NCI-H446 treated with DMSO at 0.1 percent for 48 hours (cell line): ENCODE data around the gene ARFGAP1.

Source experiments
- DNase-seq: peaks from one replicate; lab custom pipeline; 2025; lab: John Stamatoyannopoulos, UW

ARFGAP1 gene

DNA sequence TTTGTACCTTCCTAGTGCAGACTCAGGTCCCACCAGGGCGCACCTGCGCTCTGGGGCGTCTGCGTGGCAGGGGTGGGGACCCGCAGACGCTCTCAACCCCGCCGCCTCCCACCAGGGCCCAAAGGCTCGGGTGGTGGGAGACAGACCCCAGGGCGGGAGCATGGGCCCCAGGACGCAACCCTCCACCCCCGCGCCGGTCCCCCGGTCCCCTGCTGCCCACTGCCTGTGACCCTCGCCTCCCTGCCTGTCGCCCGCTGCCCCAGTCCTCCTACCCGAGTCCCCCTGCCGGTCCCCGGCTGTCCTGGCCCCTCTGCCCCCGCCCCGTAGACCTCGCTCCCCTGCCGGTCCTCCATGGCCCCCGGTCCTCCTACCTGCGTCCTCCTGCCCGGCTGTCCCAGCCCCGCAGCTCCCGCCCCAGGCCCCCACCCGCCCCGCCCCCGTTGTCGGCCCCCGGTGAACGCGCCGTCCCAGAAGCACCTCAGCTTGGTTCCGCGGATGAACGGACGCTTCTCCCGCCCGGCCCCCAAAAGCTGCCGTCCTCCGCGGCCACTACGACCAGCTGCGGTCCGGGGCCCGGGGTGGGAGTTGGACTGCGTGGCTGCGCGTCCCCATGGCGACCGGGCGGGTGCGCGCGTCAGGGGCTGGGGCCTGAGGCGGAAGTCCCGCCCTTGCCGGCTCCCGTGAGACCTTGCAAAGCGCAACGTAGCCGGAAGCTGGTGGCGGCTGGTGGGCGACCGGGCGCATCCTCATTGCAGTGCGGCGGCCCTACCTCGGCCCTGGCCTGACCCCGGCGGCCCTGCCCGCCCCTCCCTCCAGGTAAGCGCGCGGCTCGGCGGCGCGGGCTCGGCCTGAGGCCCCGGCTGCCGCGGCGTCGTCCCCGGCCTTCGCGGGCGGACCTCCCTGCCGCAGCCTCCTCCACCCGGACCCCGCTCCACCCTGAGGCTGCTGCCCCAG, at the start of gene ARFGAP1:
Gene ARFGAP1 (plus strand): TSS at position 709 of the 954 bp plus-strand sequence. CDS start 2,768 bp downstream, outside the sequence.
- peak; percentile 61 for DNase-seq

DNA sequence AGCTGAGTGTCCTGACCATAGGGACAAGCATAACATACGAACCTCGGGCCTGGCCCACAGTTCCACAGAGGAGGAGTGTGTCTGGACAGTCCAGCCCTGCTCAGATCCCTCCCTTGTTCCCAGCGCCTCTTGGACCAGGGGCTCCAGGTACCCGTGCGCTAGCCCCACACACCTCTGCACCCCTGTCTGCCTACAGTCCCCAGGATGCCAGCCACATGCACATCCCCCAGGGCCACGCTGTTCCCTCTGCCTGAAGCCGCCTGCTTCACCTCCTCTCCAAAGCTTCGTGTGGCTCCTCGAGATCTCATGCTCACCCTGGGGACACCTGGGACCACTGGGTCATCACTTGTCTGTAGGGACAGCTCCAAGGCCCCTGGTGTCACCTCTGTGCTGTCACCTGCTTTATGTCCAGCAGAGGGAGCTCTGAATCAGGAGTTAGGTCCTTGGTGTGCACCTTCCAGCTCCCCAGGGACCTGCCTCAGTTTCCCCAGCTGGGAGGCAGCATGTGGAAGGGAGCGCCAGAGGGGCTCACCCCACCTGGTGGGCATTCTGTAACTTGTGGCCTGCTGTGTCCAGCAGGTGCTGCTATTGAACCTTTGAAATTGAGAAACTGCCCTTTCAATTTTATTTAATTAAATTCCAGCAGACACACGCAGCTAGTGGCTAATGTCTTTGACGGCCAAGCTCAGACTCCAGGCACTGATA, 49.3 kb upstream of the ARFGAP1 start:
- DNase-seq, result no peak

DNA sequence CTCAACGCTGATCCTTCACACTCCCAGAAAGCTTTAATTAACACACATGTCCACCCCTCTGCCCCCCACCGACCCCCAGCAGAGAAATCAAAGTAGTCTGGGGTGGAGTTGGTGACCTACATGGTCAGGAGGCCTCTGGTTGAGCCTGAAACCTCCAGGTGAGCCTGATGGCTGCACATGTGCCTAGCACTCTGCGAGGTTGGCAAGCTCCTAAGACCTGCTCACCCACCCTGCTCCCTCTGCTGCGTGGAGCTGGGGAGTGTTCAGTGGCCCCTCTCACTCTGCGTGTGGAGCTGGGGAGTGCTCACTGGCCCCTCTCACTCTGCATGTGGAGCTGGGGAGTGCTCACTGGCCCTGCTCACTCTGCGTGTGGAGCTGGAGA, 48.8 kb upstream of the ARFGAP1 start:
- DNase-seq, result no peak

DNA sequence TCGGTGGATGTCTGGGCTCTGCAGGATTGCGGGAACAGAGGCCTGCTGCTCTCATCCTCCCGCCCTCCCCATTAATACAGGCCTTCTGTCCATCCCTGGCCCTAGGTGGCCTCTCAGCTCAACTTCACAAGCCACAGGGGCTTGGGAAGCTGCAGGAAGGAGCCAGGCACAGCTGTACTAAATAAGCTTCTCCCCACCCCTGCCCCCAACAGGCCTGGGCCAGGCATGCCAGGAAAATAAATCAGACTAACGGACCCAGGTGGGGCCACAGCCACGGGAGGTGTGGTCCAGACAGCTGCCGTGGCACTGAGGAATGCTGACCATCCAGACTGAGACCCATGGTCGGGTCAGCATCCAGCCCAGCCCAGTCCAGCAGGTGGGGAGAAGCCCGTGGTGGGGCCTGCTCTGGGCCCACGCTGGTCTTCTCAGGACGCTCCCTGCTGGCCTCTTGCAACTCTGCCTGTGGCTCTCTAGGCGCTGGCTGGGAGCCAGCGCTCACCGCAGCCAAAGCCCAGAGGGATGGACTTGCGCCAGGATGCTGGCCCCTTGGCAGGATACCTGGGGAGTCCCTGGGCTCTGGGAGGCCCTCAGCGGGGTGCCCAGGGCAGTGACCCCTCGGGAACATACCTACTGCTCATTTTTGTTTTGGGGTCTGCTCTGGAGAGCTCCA, 48.1 kb upstream of the ARFGAP1 start:
- no peak for DNase-seq

DNA sequence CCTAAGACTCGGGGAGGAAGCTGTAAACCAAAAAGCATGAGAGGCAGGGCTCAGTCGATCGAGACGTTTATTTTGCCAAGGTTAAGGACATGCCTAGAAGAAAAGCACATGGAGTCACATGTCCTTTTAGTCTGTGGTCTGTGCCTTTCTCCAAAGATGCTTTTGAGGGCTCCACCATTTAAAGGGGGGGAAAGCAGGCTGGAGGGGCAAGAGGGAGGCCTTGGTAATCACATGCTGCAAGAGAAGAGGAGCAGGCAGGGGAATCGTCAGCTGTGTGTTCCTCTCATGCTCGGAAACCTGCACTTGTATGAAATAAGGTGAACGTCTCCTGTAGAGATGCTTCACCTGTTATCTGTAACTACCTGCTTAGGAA, 47.5 kb upstream of the ARFGAP1 start:
- no peak for DNase-seq

DNA sequence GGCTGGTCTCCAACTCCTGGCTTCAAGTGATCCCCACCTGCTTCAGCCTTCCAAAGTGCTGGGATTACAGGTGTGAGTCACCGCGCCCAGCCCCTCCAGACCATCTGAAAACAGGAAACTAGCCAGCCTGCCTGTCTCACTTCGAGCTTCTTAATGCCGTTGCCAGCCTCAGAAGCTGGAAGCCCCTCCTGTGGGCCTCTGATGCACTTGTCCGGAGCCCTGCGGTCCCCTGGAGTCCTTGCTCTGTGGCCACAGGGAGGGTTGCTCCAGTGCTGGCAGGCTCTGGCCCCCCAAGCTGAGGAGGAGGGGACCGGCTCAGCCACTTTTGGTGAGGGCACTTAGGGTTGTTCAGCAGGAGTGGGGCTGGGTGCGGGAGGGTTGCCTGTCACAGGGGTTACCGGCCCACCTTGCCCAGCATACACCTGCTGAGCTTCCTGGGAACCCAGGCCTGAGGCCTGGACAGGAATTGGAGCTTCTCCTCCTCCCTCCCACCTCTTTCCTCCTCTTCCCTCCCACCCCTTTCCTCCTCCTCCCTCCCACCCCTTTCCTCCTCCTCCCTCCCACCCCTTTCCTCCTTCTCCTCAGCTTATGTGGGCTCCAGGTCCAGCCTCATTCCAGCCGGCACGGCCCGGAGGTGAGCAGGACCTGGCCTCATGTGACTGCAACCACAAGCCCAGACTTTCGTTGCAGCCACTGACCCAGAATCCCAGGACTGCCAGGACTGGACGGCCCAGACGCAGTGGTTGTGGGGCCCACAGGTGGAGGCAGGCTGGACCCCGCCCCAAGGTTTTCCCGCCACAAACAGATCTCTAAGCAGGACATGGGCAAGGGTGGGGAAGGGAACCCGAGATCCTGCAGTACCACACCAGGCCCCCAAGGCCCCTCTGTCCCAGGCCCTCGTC, 46.3 kb upstream of the ARFGAP1 start:
- no peak for DNase-seq

DNA sequence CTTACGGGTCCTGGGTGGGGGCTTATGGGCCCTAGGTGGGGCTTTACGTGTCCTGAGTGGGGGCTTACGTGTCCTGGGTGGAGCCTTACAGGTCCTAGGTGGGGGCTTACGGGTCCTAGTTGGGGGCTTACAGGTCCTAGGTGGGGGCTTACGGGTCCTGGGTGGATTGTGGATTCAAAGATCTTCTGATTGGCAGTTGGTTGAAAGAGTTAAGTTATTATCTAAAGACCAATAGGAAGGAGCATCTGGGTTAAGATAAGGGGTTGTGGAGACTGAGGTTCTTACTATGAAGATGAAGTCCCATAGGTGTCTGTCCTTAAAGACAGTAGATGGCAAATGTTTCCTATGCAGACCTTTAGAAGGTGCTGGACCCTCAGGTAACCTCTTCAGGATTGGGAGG, 45.4 kb upstream of the ARFGAP1 start:
- no peak for DNase-seq

DNA sequence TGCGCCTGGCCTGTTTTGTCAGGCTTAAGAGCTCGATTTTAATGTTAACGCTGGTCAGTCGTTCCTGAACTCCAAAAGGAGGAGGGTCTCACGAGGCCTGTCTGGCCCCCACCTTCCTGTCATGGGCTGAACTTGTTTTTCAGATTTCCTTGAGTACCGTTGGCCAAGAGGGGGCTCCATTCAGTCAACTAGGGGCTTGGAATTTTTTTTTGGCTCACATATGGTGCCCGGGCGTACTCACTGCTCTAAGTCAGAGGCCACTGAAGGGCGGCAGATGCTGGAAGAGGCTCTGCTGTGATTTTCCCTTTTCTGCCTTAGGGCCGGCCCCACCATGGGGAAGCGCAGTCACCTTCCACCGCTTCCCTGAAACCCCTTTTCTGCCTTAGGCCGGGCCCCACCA, 43.8 kb upstream of the ARFGAP1 start:
- DNase-seq, result no peak

DNA sequence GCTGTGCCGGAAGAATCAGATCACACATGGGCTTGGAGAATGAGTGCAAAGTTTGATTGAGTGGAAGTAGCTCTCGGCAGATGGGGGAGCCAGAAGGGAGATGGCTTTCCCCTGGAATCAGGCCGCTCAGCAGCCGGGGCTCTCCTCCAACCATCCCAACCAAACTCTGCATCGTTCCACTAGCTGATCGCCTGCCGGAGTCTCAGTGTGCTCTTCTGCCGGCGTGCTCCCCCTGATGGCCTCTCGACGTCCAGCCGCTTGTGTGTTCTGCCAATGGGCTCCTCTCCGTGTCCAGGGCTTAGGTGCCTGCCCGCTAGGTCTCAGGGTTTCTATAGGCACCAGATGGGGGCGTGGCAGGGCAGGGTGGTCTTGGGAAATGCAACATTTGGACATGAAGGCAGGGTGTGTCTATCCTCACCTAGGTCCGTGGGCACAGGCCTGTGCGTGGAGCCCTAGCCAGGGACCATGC, 41.8 kb upstream of the ARFGAP1 start:
- no peak for DNase-seq

DNA sequence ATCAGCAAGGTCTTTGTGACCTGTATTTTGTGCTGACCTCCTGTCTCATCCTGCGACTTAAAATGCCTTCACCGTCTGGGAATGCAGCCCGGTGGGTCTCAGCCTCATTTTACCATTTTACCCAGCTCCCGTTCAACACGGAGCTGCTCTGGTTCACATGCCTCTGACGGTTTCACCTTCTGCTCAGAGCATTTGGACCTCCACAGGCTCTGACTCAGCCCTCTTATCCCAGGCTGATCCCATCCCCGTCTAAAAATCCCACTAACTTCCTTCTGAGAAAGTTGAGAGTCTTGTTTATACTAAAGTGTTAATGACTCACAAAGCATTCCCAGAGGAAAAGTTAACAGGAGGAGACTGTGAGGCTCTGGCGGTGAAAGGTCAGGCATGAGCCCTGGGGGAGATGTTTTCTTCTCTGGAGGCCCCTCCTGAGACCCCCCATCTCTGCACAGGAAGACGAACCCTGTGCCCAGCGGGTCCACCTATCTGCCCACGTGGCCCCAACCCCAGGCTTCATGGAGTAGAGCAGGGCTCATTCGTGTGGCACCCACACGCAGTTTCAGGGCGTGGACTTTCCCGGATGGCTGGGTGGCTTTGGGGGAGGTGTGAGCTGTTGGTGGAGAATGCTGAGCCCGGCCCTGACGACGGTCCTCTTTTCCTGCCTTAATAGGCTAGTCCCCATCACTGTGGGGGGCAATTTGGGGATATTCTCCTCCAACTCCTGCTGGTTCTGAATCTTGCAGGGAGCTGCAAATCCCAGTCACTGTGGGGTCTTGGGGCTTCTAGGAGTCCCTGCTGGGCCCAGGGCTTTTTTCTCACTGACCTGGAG, 40.2 kb upstream of the ARFGAP1 start:
- no peak for DNase-seq

DNA sequence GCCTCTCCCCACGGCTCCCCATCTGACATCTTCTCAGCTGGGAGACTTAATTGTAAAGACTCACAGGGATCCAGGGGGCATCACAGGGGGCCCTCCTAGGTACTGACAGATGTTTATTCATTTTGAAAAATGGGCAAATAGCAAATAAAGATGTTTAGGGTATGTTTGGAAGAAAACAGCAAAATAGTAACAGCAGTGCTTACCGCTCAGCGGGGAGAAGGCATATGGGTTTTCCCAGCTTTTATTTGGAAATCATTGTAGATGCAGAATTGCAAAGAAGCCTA, 39.6 kb upstream of the ARFGAP1 start:
- no peak for DNase-seq

DNA sequence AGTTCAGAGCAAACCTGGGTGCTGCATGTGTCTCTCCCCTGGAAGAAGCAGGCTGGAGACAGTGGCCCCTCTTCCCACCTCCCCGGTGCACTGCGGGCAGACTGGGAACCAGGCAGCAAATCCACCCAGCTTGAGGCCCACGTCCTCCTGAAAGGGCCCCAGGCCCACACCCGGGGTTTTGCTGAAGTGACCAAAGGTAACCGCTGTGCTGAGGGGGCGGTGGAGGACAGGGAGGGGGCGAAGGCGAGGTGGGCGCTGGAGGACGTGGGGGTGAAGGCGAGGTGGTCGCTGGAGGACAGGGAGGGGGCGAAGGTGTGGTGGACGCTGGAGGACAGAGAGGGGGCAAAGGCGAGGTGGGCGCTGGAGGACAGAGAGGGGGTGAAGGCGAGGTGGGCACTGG, 38.7 kb upstream of the ARFGAP1 start:
- DNase-seq, result no peak

DNA sequence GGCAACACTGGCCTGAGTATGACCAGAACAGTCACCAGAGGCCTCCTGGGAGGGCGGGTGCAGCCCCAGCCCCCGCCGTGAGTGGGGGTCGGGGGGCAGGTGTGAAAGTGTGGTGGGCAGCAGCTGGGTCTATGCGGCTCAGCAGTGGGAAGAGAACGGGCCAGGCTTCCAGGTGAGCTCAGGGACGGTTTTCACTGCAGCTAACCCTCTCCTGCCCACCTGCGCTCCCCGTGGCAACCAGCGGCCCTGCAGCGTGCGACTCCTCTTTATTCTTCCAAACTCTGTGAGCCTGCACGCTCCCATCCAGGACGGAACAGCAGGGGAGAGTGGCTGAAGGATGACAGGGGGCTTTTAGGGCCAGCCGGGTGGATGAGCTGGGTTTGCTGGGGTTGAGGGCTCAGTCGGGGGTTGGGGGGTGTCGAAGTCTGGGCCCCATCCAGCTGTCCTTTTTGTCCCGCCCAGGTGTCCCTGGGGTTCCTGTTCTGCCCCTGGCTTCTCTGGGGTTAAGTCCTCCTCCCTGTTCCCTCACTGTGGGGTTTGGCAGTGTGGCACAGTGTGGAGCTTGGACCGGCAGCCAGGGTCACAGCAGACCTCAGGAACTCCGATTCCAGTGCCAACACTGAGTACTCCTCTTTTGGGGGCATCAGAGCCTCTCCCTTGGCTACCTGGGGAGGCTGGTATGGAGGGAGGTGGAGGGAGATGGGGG, 37.8 kb upstream of the ARFGAP1 start:
- DNase-seq, result no peak

DNA sequence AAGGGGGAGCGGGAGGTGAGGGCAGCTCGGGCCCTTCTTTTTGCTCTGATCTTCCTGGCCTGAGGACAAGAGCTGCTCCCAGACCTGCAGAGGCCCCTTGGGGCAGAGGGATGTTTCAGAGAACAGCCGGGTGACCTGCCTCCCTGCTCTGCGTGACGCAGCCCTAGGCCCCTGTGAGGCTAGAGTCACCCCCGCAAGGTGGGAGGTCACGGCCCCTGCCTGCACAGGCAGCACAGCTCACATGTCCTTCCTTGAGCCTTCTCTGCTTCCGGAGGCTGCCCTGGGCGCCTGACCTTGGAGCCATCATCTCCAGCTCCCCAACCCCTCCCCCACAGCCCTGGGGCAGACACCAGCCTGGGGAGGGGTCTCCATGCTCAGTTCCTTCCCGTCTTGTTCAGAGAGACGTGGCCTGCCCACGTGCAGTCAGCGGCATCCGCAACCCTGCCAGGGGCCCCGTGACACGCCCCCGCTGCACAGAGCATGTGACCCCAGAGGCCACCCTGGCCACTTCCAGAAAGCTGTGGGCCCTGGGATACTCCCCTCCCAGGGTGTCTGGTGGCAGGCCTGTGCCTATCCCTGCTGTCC, 37.1 kb upstream of the ARFGAP1 start, which contains the start of gene BIRC7:
Gene BIRC7 (plus strand): TSS at position 507 of the 585 bp plus-strand sequence. CDS start 192 bp downstream, outside the sequence.
- DNase-seq, result no peak

DNA sequence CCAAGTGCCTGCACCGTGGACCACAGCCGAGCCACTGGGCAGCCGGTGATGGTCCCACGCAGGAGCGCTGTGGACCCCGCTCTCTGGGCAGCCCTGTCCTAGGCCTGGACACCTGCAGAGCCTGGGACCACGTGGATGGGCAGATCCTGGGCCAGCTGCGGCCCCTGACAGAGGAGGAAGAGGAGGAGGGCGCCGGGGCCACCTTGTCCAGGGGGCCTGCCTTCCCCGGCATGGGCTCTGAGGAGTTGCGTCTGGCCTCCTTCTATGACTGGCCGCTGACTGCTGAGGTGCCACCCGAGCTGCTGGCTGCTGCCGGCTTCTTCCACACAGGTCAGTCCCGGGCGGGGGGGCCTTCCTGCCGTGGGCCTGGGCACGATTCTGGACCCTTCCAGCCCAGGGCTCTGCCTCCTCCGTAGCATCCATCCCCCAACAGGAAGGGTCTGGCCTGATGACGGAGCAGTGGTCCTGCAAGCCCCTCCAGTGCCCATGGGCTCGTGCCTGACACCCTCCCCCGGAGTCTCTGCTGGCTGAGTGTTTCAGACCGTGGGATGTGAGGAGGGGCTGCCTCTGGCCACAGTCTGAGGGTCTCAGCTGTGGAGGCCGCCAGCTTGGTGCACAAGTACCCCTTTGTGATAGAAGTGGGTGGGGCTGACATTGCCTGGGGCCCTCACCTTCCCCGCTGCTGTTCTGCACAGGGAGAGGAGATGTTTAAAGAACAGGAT, 36.3 kb upstream of the ARFGAP1 start:
- DNase-seq, result no peak

DNA sequence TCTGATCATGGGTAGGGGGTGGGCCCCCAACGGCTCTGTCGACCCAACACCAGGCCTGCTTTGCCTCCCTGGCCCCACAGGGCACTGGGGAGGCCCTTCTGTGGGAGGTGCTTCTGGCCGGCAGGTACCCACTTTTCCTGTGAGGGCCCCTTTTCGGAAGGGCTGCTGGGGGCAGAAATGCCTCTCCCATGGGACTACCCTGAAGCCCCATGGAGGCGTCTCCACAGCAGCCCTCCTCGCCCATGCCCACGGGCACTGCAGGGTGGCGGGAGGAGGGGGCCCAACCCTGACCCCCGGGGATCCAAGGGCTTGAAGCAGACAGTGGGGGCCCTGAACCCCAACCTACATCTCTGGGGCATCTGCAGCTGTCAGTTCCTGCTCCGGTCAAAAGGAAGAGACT, 34.6 kb upstream of the ARFGAP1 start:
- DNase-seq, result no peak

DNA sequence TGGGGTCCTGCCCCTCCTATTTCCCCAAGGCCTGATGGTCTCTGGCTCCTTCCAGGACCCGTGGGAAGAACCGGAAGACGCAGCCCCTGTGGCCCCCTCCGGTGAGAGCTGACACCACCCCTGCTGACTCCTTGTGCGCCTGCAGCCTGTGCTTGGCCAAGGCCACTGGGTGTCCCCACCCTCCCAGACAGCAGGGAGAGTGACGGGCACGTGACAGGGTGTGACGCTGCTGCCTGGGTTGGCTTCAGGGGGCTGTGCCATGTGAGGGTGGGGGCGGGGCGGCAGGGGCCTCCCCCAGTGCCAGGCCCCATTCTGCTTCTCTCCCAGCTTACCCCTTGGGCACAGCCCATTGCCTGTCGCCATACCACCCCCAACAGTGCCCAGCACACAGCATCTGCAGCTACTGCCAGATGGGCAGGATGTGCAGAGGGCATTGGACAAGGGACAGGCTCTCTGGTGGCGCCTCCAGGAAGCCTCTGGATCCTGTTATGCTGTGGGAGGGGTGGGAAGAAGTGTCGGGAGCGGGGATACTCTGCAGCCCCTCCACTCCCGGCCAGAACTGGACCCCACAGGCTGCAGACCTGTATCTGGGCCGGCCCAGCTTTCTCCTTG, 34.0 kb upstream of the ARFGAP1 start:
- no peak for DNase-seq

DNA sequence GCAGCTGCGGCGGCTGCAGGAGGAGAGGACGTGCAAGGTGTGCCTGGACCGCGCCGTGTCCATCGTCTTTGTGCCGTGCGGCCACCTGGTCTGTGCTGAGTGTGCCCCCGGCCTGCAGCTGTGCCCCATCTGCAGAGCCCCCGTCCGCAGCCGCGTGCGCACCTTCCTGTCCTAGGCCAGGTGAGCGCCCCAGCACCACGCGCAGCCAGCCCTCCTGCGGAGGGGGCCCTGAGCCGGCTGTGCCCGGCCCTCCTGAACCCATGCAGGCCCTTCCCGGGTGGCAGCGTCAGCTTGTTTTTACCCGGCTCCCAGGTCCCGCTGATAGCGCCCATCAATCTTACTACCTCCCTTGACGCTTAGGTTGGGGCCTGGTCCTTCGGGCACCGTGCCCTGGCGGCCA, 33.2 kb upstream of the ARFGAP1 start:
- no peak for DNase-seq

DNA sequence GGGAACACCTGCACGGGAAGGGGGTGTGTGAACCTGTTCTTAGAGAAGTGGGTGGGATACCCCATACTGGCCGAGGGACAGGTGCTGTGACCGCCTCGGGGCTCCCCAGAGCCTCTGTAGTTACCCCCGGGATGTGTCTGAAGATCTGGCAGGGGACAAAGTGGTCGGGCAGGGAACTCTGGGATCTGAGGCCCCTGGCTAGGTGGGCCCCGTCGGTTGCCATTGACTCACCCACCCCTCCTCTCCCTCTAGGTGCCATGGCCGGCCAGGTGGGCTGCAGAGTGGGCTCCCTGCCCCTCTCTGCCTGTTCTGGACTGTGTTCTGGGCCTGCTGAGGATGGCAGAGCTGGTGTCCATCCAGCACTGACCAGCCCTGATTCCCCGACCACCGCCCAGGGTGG, 32.6 kb upstream of the ARFGAP1 start:
- DNase-seq, result no peak
